AG09319 (cell line): Measurements from ENCODE around the gene CST1.
"Not testable (repeated sequence)": the region's sequence is repeated elsewhere in the genome, so short reads cannot be mapped to it uniquely, and the experiment has no call there.

ENCODE experiments used
- DNase-seq: peaks from one replicate; pipeline ENCODE4 v3.0.0-alpha.2; 2010; ENCODE audit warnings: low read depth; ENCODE audit errors: extremely low read depth
- CTCF ChIP-seq: IDR thresholded peaks from 2 replicates; pipeline ENCODE4 v1.5.1; 2011; ENCODE audit warnings: low read depth, mild to moderate bottlenecking, inconsistent platforms, low read length, moderate library complexity

The CST1 gene

GRCh38 chr20:23750786-23751185 is at the start of gene CST1:
Gene CST1, minus strand, starts transcription at chr20:23750935. Its CDS starts 69 bp downstream, at chr20:23750866.
- DNase-seq = not testable (repeated sequence)

- peak; percentile 50 for TF ChIP-seq CTCF
- not testable (repeated sequence) for DNase-seq
Measured at GRCh38 chr20:23799216-23799847, 48.6 kb upstream of the CST1 start.

GRCh38 chr20:23795526-23795925 is 44.8 kb upstream of the CST1 start:
- DNase-seq = no peak
- no peak for TF ChIP-seq CTCF

GRCh38 chr20:23794841-23795240 is 44.1 kb upstream of the CST1 start:
- TF ChIP-seq CTCF = no peak
- no peak for DNase-seq

GRCh38 chr20:23794065-23794464 is 43.3 kb upstream of the CST1 start:
- no peak for TF ChIP-seq CTCF
- no peak for DNase-seq

- no peak for TF ChIP-seq CTCF
- DNase-seq = no peak
Measured at GRCh38 chr20:23783447-23783846, 32.7 kb upstream of the CST1 start.

GRCh38 chr20:23782366-23782983 is 31.7 kb upstream of the CST1 start:
- DNase-seq = no peak
- TF ChIP-seq CTCF = peak; percentile 55

- not testable (repeated sequence) for DNase-seq
Measured at GRCh38 chr20:23778676-23779075, 27.9 kb upstream of the CST1 start.

- not testable (repeated sequence) for DNase-seq
Measured at GRCh38 chr20:23777380-23777779, 26.6 kb upstream of the CST1 start.
